Mesothelial cell of epicardium (in vitro differentiated cells): ENCODE results near the gene NR3C1. TPM values are rescaled to one million over a fixed set of nuclear protein-coding genes. Genes with fewer than 3 reads are reported as not detected.

ENCODE experiments used
- DNase-seq, 2 experiments: peaks; one replicate each; pipeline ENCODE4 v3.0.0; 2021; ENCODE audit warnings: low spot score in 2 of 2; ENCODE audit not compliant: unreplicated experiment in 2 of 2
- H3K27ac Mint-ChIP-seq: 2 replicates; pipeline ENCODE4 v1.8.0; 2021; ENCODE audit warnings: mixed read lengths
- H3K27me3 Mint-ChIP-seq: 2 replicates; pipeline ENCODE4 v1.8.0; 2021; ENCODE audit warnings: low read depth, mixed read lengths
- H3K36me3 Mint-ChIP-seq: 2 replicates; pipeline ENCODE4 v1.8.0; 2021; ENCODE audit warnings: mixed read lengths
- H3K4me1 Mint-ChIP-seq: 2 replicates; pipeline ENCODE4 v1.8.0; 2021; ENCODE audit warnings: mixed read lengths
- H3K4me3 Mint-ChIP-seq: 2 replicates; pipeline ENCODE4 v1.8.0; 2021; ENCODE audit warnings: mild to moderate bottlenecking, moderate library complexity, mixed read lengths
- H3K9me3 Mint-ChIP-seq: 2 replicates; pipeline ENCODE4 v1.8.0; 2021; ENCODE audit warnings: mixed read lengths
- CTCF ChIP-seq: fragments of 200-600 bp; sonication (generic); IDR thresholded peaks from one replicate; pipeline ENCODE4 v1.5.0; 2021; ENCODE audit warnings: antibody characterized with exemption; ENCODE audit not compliant: unreplicated experiment
- total RNA-seq: library from RNA; stranded (reverse); gene quantifications from 3 replicates; pipeline ENCODE4 v1.2.1, GENCODE V29; 2021

Gene NR3C1
- total RNA-seq, 1 donor from 2014 or later = 29.2 TPM

- Mint-ChIP-seq H3K27me3 (peaks cover 17% of the 10 kb centered on the region), H3K4me1 (peaks cover 28% of the 10 kb centered on the region), H3K4me3 (peak overlapping the region; percentile 88), H3K9me3 (no peaks in the 10 kb centered on the region), H3K36me3 (peaks cover 11% of the 10 kb centered on the region), H3K27ac (peak overlapping the region; percentile 99)
- DNase-seq = peak; percentile 61 to 65
- no peak for TF ChIP-seq CTCF
Measured at GRCh38 chr5:143404416-143405062, 1.1 kb upstream of the NR3C1 start.

DNA sequence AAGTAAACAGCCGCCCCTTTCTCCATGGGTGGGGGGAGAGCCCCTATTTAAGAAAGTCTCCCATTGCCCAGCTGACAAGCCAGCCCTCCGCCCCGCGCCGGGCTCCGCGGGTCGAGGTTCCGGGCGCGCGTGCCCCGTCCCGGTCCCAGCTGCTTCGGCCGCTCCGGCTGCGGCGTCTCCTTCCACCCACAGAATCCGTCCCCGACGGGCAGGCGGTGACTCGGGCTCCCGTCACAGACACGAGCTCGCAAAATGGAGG, 223 bp downstream of the NR3C1 start:
- Mint-ChIP-seq H3K4me1 (peaks cover 40% of the 10 kb centered on the region), H3K27ac (no peak overlapping the region), H3K27me3 (peaks cover 16% of the 10 kb centered on the region), H3K4me3 (peak overlapping the region; percentile 73), H3K36me3 (peaks cover 11% of the 10 kb centered on the region), H3K9me3 (no peaks in the 10 kb centered on the region)
- no peak for TF ChIP-seq CTCF
- DNase-seq = no peak

DNA sequence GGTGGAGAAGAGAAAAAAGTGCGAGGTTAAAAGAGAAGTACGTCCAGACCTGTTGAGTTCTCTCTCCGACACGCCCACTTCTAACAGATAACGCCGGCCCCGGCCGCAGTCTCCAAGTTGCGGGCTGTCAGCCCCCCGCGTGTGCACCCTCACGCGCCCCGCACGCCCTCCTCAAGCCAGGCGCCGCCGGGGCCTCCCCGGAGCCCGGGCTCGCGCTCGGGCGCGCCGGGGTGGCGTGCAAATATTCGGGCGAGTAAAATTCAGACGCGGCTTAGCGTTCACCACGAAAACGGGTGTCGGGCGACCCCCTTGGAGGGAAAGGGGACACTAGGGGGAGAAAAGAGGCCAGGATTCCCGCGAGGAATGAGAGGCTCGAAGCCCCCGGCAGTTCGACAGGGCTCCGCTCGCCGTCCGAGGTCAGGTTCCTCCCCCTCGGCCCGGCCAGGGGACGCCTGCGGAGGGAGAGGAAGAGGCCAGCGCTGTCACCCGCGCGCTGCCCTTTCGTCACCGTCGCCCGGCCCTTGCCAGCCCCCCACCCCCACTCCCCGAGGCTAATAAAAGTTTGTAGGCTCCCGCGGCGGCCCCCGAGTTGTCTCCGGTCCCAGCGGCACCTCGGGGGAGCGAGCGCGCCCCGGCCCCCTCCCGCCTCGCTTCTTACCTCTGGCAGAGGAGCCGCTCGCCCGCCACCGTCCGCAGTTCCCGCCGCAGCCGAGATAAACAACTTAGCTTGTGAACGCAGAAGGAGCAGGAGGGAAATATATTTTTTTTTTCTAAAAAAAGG, 743 bp downstream of the NR3C1 start:
- Mint-ChIP-seq H3K27me3 (peaks cover 15% of the 10 kb centered on the region), H3K36me3 (peaks cover 11% of the 10 kb centered on the region), H3K4me3 (peak overlapping the region; percentile 73), H3K9me3 (no peaks in the 10 kb centered on the region), H3K27ac (no peak overlapping the region), H3K4me1 (peaks cover 41% of the 10 kb centered on the region)
- peak; percentile 43 to 67 for DNase-seq
- TF ChIP-seq CTCF = no peak

- Mint-ChIP-seq H3K4me1 (peaks cover 46% of the 10 kb centered on the region), H3K27me3 (peaks cover 15% of the 10 kb centered on the region), H3K9me3 (no peaks in the 10 kb centered on the region), H3K36me3 (peaks cover 11% of the 10 kb centered on the region), H3K4me3 (peak overlapping the region; percentile 73), H3K27ac (no peak overlapping the region)
- TF ChIP-seq CTCF = no peak
- no peak for DNase-seq
Measured at GRCh38 chr5:143402017-143402552, 1.4 kb downstream of the NR3C1 start.

- Mint-ChIP-seq H3K9me3 (no peaks in the 10 kb centered on the region), H3K36me3 (peaks cover 11% of the 10 kb centered on the region), H3K27ac (no peak overlapping the region), H3K4me1 (peaks cover 51% of the 10 kb centered on the region), H3K27me3 (peaks cover 15% of the 10 kb centered on the region), H3K4me3 (peak overlapping the region; percentile 73)
- no peak for DNase-seq
- no peak for TF ChIP-seq CTCF
Measured at GRCh38 chr5:143401227-143402016, 2.1 kb downstream of the NR3C1 start.
